C4-2B (cell line): ENCODE data around the gene LAIR2.

Experiments
- H3K27ac ChIP-seq: fragments of 450-650 bp; 2 replicates; pipeline ENCODE4 v1.5.1; 2017
- ZFX ChIP-seq: fragments of 450-650 bp; IDR thresholded peaks from 2 replicates; pipeline ENCODE4 v1.6.1; 2017
- TF ChIP-seq, protein P1 (sequence below): fragments of 450-650 bp; conservative IDR thresholded peaks from 2 replicates; pipeline ENCODE4 v1.5.1; 2017; ENCODE audit warnings: mild to moderate bottlenecking

The LAIR2 gene, protein sequence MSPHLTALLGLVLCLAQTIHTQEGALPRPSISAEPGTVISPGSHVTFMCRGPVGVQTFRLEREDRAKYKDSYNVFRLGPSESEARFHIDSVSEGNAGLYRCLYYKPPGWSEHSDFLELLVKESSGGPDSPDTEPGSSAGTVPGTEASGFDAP

DNA sequence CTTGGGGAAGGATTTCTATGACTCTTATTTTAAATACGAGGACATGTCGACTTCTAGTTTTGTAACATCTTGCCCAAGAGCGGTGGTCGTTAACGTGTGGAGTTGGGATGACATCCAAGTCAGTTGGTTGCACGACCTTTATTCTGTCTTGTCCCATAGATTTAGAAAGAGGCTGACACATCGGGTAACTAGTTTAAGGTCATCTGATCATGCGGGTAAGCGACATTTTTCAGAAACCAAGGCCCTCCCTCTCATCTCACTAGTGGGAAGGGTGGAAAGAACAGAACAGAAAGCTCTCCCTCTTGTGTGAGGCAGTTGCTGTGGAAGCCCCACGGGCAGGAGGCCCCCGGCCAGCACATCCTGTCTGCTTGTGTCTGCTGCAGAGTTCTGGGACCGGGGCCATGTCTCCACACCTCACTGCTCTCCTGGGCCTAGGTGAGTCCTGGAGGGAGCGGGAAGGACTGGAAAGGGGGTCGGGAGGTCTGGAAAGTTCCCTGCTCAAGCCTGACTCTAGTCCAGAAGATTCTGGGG is at the start of gene LAIR2:
Gene LAIR2, plus strand, starts transcription at position 314 of the 531 bp plus-strand sequence. Its CDS starts 88 bp downstream, at position 402.
- H3K27ac ChIP-seq, result no peak within 1 kb of the TSS
- no peak for TF ChIP-seq ZFX
- TF ChIP-seq, protein P1, sequence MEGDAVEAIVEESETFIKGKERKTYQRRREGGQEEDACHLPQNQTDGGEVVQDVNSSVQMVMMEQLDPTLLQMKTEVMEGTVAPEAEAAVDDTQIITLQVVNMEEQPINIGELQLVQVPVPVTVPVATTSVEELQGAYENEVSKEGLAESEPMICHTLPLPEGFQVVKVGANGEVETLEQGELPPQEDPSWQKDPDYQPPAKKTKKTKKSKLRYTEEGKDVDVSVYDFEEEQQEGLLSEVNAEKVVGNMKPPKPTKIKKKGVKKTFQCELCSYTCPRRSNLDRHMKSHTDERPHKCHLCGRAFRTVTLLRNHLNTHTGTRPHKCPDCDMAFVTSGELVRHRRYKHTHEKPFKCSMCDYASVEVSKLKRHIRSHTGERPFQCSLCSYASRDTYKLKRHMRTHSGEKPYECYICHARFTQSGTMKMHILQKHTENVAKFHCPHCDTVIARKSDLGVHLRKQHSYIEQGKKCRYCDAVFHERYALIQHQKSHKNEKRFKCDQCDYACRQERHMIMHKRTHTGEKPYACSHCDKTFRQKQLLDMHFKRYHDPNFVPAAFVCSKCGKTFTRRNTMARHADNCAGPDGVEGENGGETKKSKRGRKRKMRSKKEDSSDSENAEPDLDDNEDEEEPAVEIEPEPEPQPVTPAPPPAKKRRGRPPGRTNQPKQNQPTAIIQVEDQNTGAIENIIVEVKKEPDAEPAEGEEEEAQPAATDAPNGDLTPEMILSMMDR, result no peak

DNA sequence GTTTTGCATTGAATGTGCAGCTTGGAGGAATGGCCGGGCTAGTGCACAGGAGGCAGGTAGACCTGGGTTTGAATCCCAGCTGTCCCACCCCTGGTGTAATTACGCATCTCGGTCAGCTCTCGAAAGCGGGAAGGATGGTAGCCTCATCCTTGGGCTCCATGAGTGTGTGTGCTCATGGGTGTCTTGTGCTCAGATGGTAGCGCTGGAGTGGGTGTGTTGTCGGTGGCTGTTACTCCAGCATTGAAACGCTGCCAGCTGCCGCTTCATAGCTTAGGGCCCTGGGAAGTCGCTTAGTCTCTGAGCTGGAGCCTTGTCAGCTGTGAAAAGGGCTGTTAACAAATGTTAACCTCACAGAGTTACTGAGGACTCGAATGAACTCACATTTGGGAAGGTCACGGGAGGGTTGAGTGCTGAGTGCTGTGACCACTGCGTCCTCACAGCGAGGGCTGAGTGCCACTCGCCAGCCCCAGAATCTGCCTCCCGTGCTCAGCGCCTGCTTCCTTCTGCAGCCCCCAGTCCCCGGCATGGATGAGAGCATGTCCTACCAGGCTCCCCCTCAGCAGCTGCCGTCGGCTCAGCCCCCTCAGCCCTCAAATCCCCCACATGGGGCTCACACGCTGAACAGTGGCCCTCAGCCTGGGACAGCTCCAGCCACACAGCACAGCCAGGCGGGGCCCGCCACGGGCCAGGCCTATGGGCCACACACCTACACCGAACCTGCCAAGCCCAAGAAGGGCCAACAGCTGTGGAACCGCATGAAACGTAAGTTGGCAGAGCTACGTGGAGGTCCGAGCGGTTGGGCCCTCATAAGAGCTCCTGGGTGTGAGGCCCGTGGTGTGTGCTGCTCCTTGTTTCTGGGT is 48.5 kb upstream of the LAIR2 start:
- TF ChIP-seq ZFX, result no peak
- no peak overlapping the region for H3K27ac ChIP-seq

DNA sequence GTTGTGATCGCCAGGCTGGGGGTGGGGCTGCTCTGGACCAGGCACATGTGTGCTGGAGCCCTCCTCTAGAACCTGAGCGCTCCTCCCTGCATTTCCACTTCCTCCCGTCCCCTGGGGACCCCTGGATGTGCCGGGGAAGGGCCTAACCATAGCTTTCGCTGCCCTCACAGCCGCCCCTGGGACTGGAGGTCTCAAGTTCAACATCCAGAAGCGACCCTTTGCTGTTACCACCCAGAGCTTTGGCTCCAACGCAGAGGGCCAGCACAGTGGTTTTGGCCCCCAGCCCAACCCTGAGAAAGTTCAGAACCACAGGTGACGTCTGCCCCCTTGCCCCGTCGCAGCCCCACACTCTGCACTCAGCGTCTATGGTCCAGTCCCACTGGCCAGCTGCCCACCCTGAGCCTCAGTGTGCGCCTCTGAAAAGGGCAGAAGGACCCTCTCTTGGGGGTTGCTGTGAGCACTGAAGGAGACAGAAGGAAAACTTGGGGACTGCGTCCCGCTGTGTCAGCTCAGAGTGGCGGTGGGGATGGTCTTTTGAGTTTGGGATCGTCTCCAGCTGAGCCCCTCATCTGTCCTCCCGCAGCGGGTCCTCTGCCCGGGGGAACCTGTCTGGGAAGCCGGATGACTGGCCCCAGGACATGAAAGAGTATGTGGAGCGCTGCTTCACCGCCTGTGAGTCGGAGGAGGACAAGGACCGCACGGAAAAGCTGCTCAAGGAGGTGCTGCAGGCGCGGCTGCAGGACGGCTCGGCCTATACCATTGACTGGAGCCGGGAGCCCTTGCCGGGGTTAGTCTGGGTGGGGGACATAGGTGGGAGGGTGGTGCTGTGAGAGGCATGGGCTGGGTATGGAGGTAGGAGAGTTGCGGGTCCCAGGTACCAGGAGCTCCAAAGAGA is 47.6 kb upstream of the LAIR2 start:
- no peak overlapping the region for H3K27ac ChIP-seq
- TF ChIP-seq, protein P1, result no peak
- TF ChIP-seq ZFX, result no peak

DNA sequence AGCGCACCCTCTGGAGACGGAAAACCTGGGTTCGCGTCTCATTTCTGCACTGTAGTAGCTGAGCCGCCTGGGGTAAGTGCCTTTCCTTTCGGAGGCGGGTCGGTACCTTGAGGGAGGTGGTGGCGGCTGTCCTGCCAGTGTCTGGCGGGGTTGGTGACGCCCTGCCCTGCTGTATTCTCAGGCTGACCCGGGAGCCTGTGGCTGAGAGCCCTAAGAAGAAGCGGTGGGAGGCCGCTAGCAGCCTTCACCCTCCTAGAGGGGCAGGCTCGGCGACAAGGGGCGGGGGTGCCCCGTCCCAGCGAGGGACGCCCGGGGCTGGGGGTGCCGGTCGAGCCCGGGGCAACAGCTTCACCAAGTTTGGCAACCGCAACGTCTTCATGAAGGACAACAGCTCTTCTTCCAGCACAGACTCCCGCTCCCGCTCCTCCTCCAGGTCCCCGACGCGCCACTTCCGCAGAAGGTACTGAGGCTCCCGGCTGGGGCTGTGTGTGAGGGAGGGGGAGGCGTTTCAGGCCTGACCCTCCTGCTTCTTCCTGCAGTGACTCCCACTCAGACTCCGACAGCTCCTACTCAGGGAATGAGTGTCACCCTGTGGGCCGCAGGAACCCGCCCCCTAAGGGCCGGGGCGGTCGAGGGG is 46.7 kb upstream of the LAIR2 start:
- H3K27ac ChIP-seq, result no peak overlapping the region
- TF ChIP-seq, protein P1, result no peak
- TF ChIP-seq ZFX, result no peak

DNA sequence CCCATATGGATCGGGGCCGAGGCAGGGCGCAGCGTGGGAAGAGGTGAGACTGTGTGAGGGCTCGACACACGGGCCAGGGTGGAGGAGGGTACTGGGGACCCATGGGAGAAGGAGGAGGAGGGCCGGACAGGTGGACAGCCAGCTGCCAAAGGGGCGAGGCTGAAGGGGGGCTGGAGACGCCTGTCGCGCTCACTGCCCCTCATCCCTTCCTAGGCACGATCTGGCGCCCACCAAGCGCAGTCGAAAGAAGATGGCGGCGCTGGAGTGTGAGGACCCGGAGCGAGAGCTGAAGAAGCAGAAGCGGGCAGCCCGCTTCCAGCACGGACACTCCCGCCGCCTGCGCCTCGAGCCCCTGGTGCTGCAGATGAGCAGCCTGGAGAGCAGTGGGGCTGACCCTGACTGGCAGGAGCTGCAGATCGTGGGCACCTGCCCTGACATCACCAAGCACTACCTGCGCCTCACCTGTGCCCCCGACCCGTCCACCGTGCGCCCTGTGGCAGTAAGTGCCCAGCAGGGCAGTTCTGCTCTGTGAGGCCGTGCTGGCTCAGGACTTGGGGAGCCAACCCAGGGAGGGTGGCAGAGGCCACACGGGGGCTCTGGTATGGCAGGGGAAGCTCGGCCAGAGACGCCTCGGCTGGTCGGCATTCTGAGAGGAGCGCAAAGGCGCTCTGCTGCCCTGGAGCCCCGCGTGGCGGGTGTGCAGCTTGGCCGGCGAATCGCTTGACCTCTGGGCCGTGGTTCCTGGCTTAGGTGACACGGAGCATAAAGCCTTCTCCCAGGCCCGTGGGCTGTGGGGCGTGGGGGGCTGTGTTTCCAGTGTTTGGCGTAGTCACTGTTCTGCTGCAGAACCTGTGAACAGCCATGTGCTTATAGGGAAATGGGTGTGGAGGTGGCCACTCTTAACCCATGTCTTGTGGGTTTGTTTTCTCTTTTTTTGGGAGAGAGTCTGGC is 45.9 kb upstream of the LAIR2 start:
- no peak overlapping the region for H3K27ac ChIP-seq
- no peak for TF ChIP-seq ZFX
- TF ChIP-seq, protein P1, result no peak

DNA sequence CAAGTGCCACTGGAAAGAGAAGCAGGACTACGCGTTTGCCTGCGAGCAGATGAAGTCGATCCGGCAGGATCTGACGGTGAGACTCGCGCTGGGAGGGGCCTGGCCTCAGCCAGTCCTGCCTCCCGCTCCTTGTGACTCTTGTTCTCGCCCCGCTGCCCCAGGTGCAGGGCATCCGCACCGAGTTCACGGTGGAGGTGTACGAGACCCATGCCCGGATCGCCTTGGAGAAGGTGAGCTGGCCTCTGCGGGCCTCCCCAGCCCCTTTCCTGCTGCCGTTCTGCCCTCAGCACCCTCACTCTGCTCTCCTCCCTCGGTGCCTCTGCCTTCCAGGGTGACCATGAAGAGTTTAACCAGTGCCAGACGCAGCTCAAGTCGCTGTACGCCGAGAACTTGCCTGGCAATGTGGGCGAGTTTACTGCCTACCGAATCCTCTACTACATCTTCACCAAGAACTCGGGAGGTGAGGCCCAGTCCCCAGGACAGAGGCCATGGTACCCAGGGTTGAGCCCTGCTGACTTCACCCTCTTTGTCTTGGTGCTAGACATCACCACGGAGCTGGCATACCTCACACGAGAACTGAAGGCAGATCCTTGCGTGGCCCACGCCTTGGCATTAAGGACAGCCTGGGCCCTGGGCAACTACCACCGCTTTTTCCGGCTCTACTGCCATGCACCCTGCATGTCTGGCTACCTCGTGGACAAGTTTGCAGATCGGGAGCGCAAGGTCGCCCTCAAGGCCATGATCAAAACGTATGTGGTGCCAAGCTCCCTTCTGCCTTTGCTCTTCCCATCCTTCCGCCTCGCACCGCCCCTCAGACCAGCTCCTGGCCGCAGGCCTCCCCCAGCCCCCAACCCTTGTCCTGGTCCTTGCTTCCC is 44.6 kb upstream of the LAIR2 start:
- TF ChIP-seq, protein P1, result no peak
- TF ChIP-seq ZFX, result no peak

More for the DNA sequence above, 44.6 kb upstream of the LAIR2 start:
- H3K27ac ChIP-seq, result no peak overlapping the region
